Measurements from ENCODE around the gene HIPK2.

Gene HIPK2

GRCh38 chr7:139714163-139714901, 63.5 kb downstream of the HIPK2 start:
- no peak for DNase-seq (ENCODE audit: low read depth)

GRCh38 chr7:139713526-139714162, 64.2 kb downstream of the HIPK2 start:
- no peak for DNase-seq (ENCODE audit: low read depth)

- no peak for DNase-seq (ENCODE audit: low read depth)
Measured at GRCh38 chr7:139713061-139713460, 64.7 kb downstream of the HIPK2 start.

- no peak for DNase-seq (ENCODE audit: low read depth)
Measured at GRCh38 chr7:139711991-139712743, 65.6 kb downstream of the HIPK2 start.

- no peak for DNase-seq (ENCODE audit: low read depth)
Measured at GRCh38 chr7:139710036-139710435, 67.8 kb downstream of the HIPK2 start.

- no peak for DNase-seq (ENCODE audit: low read depth)
Measured at GRCh38 chr7:139709485-139709884, 68.3 kb downstream of the HIPK2 start.

GRCh38 chr7:139708541-139708940, 69.3 kb downstream of the HIPK2 start:
- DNase-seq (ENCODE audit: low read depth), result no peak

GRCh38 chr7:139706837-139707236, 71.0 kb downstream of the HIPK2 start:
- DNase-seq (ENCODE audit: low read depth), result no peak

GRCh38 chr7:139704308-139704879, 73.4 kb downstream of the HIPK2 start:
- DNase-seq (ENCODE audit: low read depth), result no peak

- no peak for DNase-seq (ENCODE audit: low read depth)
Measured at GRCh38 chr7:139703487-139704307, 74.1 kb downstream of the HIPK2 start.

- DNase-seq (ENCODE audit: low read depth), result no peak
Measured at GRCh38 chr7:139702811-139703486, 74.8 kb downstream of the HIPK2 start.

GRCh38 chr7:139702313-139702731, 75.5 kb downstream of the HIPK2 start:
- DNase-seq (ENCODE audit: low read depth), result no peak

GRCh38 chr7:139701908-139702307, 75.9 kb downstream of the HIPK2 start:
- no peak for DNase-seq (ENCODE audit: low read depth)

- DNase-seq (ENCODE audit: low read depth), result no peak
Measured at GRCh38 chr7:139700505-139701235, 77.1 kb downstream of the HIPK2 start.

- DNase-seq (ENCODE audit: low read depth), result no peak
Measured at GRCh38 chr7:139699640-139700504, 77.9 kb downstream of the HIPK2 start.

GRCh38 chr7:139698844-139699243, 79.0 kb downstream of the HIPK2 start:
- DNase-seq (ENCODE audit: low read depth), result no peak

GRCh38 chr7:139698278-139698677, 79.5 kb downstream of the HIPK2 start:
- DNase-seq (ENCODE audit: low read depth), result no peak

GRCh38 chr7:139697056-139697455, 80.7 kb downstream of the HIPK2 start:
- no peak for DNase-seq (ENCODE audit: low read depth)

GRCh38 chr7:139696552-139696951, 81.2 kb downstream of the HIPK2 start:
- no peak for DNase-seq (ENCODE audit: low read depth)

GRCh38 chr7:139695588-139695987, 82.2 kb downstream of the HIPK2 start:
- no peak for DNase-seq (ENCODE audit: low read depth)

Measured in activated T-cell treated with anti-CD3 and anti-CD28 coated beads for 24 hours (primary cell).